ENCODE results near the gene UFSP1. TPM values are rescaled to one million over a fixed set of nuclear protein-coding genes. Genes with fewer than 3 reads are reported as not detected.

Gene UFSP1
- total RNA-seq, 1 experiment from 2014 or later: 4.8 TPM

DNA sequence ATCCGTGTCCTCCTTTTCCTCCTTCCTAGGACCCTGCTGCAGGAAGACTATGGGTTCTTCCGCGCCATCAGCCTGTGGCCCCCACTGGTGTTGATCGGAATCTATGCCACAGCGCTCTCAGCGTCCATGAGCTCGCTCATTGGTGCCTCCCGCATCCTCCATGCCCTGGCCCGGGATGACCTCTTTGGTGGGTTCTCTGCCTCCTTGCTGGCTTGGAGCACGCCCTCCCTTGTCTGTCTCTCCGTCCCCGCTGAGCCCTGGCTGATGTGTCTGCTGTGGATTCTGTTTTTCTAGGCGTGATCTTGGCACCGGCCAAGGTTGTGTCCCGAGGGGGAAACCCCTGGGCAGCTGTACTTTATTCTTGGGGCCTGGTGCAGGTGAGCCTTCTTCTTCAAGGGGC is 29.7 kb downstream of the UFSP1 start:
- H3K27me3 Mint-ChIP-seq (ENCODE audit: low read depth): no peaks in the 10 kb centered on the region
- TF ChIP-seq, protein P1, sequence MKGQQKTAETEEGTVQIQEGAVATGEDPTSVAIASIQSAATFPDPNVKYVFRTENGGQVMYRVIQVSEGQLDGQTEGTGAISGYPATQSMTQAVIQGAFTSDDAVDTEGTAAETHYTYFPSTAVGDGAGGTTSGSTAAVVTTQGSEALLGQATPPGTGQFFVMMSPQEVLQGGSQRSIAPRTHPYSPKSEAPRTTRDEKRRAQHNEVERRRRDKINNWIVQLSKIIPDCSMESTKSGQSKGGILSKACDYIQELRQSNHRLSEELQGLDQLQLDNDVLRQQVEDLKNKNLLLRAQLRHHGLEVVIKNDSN (CRISPR knock-in tag; IDR thresholded peaks at IDR 0.05): no peak
- TF ChIP-seq, protein P2, sequence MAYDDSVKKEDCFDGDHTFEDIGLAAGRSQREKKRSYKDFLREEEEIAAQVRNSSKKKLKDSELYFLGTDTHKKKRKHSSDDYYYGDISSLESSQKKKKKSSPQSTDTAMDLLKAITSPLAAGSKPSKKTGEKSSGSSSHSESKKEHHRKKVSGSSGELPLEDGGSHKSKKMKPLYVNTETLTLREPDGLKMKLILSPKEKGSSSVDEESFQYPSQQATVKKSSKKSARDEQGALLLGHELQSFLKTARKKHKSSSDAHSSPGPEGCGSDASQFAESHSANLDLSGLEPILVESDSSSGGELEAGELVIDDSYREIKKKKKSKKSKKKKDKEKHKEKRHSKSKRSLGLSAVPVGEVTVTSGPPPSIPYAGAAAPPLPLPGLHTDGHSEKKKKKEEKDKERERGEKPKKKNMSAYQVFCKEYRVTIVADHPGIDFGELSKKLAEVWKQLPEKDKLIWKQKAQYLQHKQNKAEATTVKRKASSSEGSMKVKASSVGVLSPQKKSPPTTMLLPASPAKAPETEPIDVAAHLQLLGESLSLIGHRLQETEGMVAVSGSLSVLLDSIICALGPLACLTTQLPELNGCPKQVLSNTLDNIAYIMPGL (CRISPR knock-in tag; IDR thresholded peaks at IDR 0.05): no peak
- no peak for TF ChIP-seq CREM (CRISPR knock-in tag; IDR thresholded peaks at IDR 0.05)
- TF ChIP-seq JUN (CRISPR knock-in tag; IDR thresholded peaks at IDR 0.05): no peak
- no peak for TF ChIP-seq CREB1 (CRISPR knock-in tag; IDR thresholded peaks at IDR 0.05)
- TF ChIP-seq ZNF416 (CRISPR knock-in tag; IDR thresholded peaks at IDR 0.05): no peak
- TF ChIP-seq ZNF138 (CRISPR knock-in tag; conservative IDR thresholded peaks at IDR 0.05): no peak
- TF ChIP-seq SMAD4 (CRISPR knock-in tag; IDR thresholded peaks at IDR 0.05): no peak
- TF ChIP-seq, protein P3, sequence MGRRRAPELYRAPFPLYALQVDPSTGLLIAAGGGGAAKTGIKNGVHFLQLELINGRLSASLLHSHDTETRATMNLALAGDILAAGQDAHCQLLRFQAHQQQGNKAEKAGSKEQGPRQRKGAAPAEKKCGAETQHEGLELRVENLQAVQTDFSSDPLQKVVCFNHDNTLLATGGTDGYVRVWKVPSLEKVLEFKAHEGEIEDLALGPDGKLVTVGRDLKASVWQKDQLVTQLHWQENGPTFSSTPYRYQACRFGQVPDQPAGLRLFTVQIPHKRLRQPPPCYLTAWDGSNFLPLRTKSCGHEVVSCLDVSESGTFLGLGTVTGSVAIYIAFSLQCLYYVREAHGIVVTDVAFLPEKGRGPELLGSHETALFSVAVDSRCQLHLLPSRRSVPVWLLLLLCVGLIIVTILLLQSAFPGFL (CRISPR knock-in tag; IDR thresholded peaks at IDR 0.05; ENCODE audit: borderline replicate concordance): no peak
- no peak for TF ChIP-seq ZNF423 (CRISPR knock-in tag; IDR thresholded peaks at IDR 0.05)
- TF ChIP-seq TEAD1 (CRISPR knock-in tag; IDR thresholded peaks at IDR 0.05): no peak
- TF ChIP-seq NFYB (CRISPR knock-in tag; conservative IDR thresholded peaks at IDR 0.05; ENCODE audit: low read depth): no peak
- TF ChIP-seq, protein P4, sequence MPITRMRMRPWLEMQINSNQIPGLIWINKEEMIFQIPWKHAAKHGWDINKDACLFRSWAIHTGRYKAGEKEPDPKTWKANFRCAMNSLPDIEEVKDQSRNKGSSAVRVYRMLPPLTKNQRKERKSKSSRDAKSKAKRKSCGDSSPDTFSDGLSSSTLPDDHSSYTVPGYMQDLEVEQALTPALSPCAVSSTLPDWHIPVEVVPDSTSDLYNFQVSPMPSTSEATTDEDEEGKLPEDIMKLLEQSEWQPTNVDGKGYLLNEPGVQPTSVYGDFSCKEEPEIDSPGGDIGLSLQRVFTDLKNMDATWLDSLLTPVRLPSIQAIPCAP (CRISPR knock-in tag; IDR thresholded peaks at IDR 0.05): no peak
- TF ChIP-seq GRHL2 (CRISPR knock-in tag; IDR thresholded peaks at IDR 0.05; ENCODE audit: insufficient replicate concordance, severe bottlenecking): no peak
- TF ChIP-seq FOXP1 (CRISPR knock-in tag; IDR thresholded peaks at IDR 0.05; ENCODE audit: borderline replicate concordance): no peak
- TF ChIP-seq, protein P5, sequence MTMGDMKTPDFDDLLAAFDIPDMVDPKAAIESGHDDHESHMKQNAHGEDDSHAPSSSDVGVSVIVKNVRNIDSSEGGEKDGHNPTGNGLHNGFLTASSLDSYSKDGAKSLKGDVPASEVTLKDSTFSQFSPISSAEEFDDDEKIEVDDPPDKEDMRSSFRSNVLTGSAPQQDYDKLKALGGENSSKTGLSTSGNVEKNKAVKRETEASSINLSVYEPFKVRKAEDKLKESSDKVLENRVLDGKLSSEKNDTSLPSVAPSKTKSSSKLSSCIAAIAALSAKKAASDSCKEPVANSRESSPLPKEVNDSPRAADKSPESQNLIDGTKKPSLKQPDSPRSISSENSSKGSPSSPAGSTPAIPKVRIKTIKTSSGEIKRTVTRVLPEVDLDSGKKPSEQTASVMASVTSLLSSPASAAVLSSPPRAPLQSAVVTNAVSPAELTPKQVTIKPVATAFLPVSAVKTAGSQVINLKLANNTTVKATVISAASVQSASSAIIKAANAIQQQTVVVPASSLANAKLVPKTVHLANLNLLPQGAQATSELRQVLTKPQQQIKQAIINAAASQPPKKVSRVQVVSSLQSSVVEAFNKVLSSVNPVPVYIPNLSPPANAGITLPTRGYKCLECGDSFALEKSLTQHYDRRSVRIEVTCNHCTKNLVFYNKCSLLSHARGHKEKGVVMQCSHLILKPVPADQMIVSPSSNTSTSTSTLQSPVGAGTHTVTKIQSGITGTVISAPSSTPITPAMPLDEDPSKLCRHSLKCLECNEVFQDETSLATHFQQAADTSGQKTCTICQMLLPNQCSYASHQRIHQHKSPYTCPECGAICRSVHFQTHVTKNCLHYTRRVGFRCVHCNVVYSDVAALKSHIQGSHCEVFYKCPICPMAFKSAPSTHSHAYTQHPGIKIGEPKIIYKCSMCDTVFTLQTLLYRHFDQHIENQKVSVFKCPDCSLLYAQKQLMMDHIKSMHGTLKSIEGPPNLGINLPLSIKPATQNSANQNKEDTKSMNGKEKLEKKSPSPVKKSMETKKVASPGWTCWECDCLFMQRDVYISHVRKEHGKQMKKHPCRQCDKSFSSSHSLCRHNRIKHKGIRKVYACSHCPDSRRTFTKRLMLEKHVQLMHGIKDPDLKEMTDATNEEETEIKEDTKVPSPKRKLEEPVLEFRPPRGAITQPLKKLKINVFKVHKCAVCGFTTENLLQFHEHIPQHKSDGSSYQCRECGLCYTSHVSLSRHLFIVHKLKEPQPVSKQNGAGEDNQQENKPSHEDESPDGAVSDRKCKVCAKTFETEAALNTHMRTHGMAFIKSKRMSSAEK (CRISPR knock-in tag; IDR thresholded peaks at IDR 0.05; ENCODE audit: borderline replicate concordance): no peak
- no peak for TF ChIP-seq ATF1 (CRISPR knock-in tag; IDR thresholded peaks at IDR 0.05)
- no peak for TF ChIP-seq TCF7 (CRISPR knock-in tag; IDR thresholded peaks at IDR 0.05; ENCODE audit: low read depth)
- H3K4me3 Mint-ChIP-seq: no peak overlapping the region
- H3K4me1 Mint-ChIP-seq: no peaks in the 10 kb centered on the region
- DNase-seq (ENCODE audit: low spot score) (no peak), ATAC-seq (no peak)
- H3K9me3 Mint-ChIP-seq: no peaks in the 10 kb centered on the region
- ChIA-PET CTCF (no interaction called here), POLR2A (no interaction called here)
- H3K27ac Mint-ChIP-seq: peak overlapping the region; percentile 73; the same call in 1 of the 2 replicates
- H3K36me3 Mint-ChIP-seq: peaks cover 22% of the 10 kb centered on the region; the same call in 1 of the 2 replicates

DNA sequence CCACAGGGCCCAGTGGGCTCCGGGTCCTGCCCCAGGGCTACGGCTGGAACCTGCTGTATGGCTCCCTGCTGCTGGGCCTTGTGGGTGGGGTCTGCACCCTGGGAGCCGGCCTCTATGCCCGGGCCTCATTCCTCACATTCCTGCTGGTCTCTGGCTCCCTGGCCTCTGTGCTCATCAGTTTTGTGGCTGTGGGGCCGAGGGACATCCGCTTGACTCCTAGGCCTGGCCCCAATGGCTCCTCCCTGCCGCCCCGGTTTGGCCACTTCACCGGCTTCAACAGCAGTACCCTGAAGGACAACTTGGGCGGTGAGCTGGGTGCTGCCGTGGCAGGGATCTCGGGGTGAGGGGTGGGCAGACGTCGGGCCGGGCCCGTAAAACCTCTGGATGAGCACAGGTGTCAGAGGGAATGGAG is 32.6 kb downstream of the UFSP1 start:
- ATAC-seq (no peak), DNase-seq (ENCODE audit: low spot score) (no peak)
- ChIA-PET POLR2A (no interaction called here), CTCF (no interaction called here)
- H3K9me3 Mint-ChIP-seq: no peaks in the 10 kb centered on the region
- H3K27me3 Mint-ChIP-seq (ENCODE audit: low read depth): no peaks in the 10 kb centered on the region
- no peak overlapping the region for H3K4me3 Mint-ChIP-seq
- peak overlapping the region; percentile 32; the same call in 1 of the 2 replicates for H3K27ac Mint-ChIP-seq
- 0 out of 2 replicates have a peak, but pooled peaks cover 6% of the 10 kb centered on the region for H3K4me1 Mint-ChIP-seq
- H3K36me3 Mint-ChIP-seq: peaks cover 15% of the 10 kb centered on the region; the same call in 1 of the 2 replicates
- TF ChIP-seq GRHL2 (CRISPR knock-in tag; IDR thresholded peaks at IDR 0.05; ENCODE audit: insufficient replicate concordance, severe bottlenecking) (no peak), ESRRA (CRISPR knock-in tag; IDR thresholded peaks at IDR 0.05; ENCODE audit: borderline replicate concordance) (no peak), FOXJ3 (CRISPR knock-in tag; IDR thresholded peaks at IDR 0.05; ENCODE audit: borderline replicate concordance) (no peak)
- TF ChIP-seq, protein P6, sequence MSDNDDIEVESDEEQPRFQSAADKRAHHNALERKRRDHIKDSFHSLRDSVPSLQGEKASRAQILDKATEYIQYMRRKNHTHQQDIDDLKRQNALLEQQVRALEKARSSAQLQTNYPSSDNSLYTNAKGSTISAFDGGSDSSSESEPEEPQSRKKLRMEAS (CRISPR knock-in tag; IDR thresholded peaks at IDR 0.05): no peak
